VCaP (cell line): ENCODE measurements around the gene GFOD1.
"Not testable (repeated sequence)": the region's sequence is repeated elsewhere in the genome, so short reads cannot be mapped to it uniquely, and the experiment has no call there.

Experiments
- H3K27ac ChIP-seq: fragments of 450-650 bp; 2 replicates; pipeline ENCODE4 v1.5.1; 2017
- CTCF ChIP-seq: fragments of 450-650 bp; conservative IDR thresholded peaks from 2 replicates; pipeline ENCODE4 v1.5.1; 2017; ENCODE audit warnings: mild to moderate bottlenecking, moderate library complexity

GFOD1 gene

GRCh38 chr6:13519839-13520238 lies 32.4 kb upstream of the GFOD1 start:
- no peak overlapping the region for H3K27ac ChIP-seq
- no peak for TF ChIP-seq CTCF

GRCh38 chr6:13517116-13517515 lies 29.7 kb upstream of the GFOD1 start:
- no peak overlapping the region for H3K27ac ChIP-seq
- no peak for TF ChIP-seq CTCF

- no peak overlapping the region for H3K27ac ChIP-seq
- TF ChIP-seq CTCF = no peak
Measured at GRCh38 chr6:13515912-13516311, 28.5 kb upstream of the GFOD1 start.

GRCh38 chr6:13513626-13514502 lies 26.5 kb upstream of the GFOD1 start:
- no peak for TF ChIP-seq CTCF
- H3K27ac ChIP-seq = no peak overlapping the region

- TF ChIP-seq CTCF = no peak
- H3K27ac ChIP-seq = no peak overlapping the region
Measured at GRCh38 chr6:13512900-13513299, 25.5 kb upstream of the GFOD1 start.

GRCh38 chr6:13511913-13512717 lies 24.7 kb upstream of the GFOD1 start:
- no peak for TF ChIP-seq CTCF

GRCh38 chr6:13511141-13511571 lies 23.8 kb upstream of the GFOD1 start:
- not testable (repeated sequence) for H3K27ac ChIP-seq

More at GRCh38 chr6:13511913-13512717, 24.7 kb upstream of the GFOD1 start:
- no peak overlapping the region for H3K27ac ChIP-seq

GRCh38 chr6:13510433-13510832 lies 23.0 kb upstream of the GFOD1 start:
- not testable (repeated sequence) for H3K27ac ChIP-seq
